Right renal cortex interstitium (tissue), 3 donors: ENCODE measurements around the gene CACNA2D1. TPM values are rescaled to one million over a fixed set of nuclear protein-coding genes. Genes with fewer than 3 reads are reported as not detected.

Source experiments
- DNase-seq, 3 donors: peaks; one replicate each; pipeline ENCODE4 v3.0.0-alpha.2; 2013; ENCODE audit warnings: low read depth in 3 of 3, low spot score in 2 of 3
- polyA plus RNA-seq, 3 donors: library from polyadenylated mRNA; unstranded; fragments of 120-200 nt; gene quantifications; one replicate each; pipeline ENCODE4 v1.2.1, GENCODE V29; 2013; ENCODE audit not compliant: insufficient read length in 3 of 3

Gene CACNA2D1
- polyA plus RNA-seq, 3 donors = 24.8 to 27.1 (median 25.3) TPM

DNA sequence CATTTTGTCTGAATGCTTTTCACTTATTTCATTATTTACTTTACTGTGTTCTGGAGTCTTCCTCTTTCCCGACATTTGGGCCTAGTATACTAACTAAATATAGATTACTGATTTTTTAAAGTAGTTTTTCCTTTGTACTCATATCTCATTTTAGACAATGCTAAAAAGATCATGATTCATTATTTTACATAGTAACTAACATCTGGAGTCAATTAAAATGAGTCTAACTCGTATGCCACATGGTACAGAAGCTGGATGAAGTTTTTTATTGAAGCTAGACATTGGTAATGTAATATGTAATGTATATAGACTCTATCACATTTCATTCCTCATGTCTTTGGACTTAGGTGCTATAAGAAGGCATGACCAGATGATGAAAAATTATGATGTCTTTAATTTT, 517.4 kb downstream of the CACNA2D1 start:
- no peak for DNase-seq

DNA sequence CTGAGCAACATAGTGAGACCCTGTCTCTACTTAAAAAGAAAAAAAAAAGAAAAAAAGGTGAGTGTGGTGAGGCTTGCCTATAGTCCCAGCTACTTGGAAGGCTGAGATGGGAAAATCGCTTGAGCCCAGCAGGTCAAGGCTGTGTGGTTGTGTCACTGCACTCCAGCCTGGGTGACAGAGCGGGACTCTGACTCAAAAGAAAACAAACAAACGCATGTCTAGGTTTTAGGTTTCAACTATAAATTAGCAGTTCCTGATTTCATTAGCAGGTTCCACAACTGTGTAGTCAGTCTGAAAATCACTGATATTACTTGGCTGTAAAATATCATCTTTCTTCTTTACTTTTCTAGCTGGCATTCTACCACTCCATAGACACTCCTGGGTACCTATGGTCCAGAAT, 518.0 kb downstream of the CACNA2D1 start:
- DNase-seq = no peak

DNA sequence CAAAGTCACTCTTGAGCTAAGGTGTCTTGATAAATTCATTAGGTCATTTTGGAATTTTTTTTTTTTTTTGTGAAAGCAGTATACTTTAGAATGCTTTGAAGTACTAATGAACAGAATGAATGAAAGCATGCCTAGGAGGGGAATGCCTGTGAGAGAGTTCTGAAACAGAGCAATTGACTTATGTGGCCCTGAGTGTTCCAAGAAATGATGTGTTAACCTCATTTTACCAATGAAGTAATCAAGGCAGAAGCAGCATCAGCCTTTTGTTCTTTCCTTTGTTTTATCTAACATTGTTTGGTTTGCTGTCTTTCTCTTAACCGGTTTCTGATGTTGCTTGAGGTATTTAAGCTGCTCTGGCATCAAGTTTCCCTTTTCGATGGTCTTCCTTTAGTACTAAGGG, 519.1 kb downstream of the CACNA2D1 start:
- DNase-seq = no peak

- DNase-seq = no peak
Measured at GRCh38 chr7:81919494-81919893, 524.1 kb downstream of the CACNA2D1 start.

DNA sequence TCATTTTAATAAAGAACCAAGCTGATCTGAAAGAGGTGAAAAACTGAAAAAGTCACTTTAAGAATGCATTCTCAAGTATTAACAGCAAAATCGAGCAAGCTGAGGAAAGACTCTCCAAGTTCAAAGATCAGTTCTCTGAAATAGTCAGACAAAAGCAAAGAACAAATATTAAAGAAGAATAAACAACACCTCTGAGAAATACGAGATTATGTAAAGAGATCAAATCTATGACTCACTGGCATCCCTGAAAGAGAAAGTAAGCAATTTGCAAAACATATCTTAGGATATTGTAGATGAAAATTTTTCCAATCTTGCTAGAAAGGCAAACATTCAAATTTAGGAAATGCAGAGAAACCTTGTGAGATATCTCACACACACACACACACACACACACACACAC, 535.4 kb downstream of the CACNA2D1 start:
- DNase-seq = no peak

DNA sequence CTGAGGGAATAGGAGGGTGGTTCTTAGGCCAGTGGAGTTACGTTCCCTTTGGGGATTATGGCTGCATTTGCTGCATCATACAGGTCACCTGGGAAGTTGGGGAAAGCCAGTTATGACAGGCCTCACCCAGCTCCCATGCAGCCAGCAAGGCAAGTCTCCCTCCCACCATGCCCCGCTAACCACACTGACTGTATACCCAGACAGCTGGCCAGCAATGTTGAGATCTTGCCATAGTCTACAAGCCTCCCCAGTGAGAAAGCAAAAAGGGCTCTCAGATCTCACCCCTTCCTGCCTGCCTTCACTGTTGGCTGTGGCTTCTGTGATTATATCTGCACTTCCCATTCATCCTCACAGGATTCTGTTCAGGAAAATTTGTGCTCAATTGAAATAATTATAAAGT, 540.5 kb downstream of the CACNA2D1 start:
- no peak for DNase-seq

- DNase-seq = no peak
Measured at GRCh38 chr7:81902536-81902935, 541.0 kb downstream of the CACNA2D1 start.
